Middle frontal gyrus (tissue), 1 donor: ENCODE data around the gene OR51B2.

Experiments used
- DNase-seq: peaks from one replicate; pipeline ENCODE4 v3.0.0-alpha.2; 2015; ENCODE audit warnings: low spot score; ENCODE audit errors: extremely low spot score

OR51B2 gene

GRCh38 chr11:5284637-5285036 lies 39.5 kb downstream of the OR51B2 start:
- no peak for DNase-seq

- no peak for DNase-seq
Observed at GRCh38 chr11:5283882-5284281, 40.2 kb downstream of the OR51B2 start.

- DNase-seq: no peak
Observed at GRCh38 chr11:5283086-5283485, 41.0 kb downstream of the OR51B2 start.

DNA sequence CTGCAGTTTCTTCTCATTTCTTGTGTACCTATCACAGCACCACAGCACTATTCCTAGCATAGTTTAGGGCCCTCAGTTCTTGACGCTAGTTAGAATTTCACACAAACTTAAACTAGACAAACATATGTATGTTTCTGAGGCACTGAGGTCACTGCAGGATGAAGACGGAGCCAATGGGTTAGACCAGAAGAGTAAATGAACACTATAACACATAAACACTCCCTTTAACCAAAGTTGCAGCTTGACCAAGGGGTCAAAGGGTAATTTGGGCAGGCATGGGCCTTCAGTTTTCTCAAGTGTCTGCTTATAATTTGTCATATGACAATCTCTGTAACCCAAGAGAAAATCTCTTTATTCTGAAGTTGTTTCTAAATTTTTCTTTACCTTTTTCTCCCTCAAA lies 41.5 kb downstream of the OR51B2 start:
- DNase-seq: no peak

DNA sequence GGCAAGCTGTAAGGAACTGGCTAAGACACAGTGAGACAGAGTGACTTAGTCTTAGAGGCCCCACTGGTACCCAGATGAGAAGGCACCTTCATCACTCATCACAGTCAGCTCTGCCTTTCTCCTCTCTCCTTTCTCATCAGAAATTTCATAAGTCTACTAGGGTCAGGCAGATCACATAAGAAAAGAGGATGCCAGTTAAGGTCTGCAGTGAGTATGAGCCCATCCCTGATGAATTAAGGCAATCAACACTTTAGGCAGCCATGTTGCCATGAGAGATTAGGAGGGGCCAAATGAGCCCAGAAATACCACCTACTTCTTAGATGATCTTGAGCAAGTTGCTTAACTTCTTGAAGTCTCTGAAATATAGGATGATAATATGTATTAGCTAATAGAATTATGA lies 42.5 kb downstream of the OR51B2 start:
- DNase-seq: no peak

DNA sequence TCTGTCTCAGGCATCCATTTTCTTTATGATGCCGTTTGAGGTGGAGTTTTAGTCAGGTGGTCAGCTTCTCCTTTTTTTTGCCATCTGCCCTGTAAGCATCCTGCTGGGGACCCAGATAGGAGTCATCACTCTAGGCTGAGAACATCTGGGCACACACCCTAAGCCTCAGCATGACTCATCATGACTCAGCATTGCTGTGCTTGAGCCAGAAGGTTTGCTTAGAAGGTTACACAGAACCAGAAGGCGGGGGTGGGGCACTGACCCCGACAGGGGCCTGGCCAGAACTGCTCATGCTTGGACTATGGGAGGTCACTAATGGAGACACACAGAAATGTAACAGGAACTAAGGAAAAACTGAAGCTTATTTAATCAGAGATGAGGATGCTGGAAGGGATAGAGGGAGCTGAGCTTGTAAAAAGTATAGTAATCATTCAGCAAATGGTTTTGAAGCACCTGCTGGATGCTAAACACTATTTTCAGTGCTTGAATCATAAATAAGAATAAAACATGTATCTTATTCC lies 43.5 kb downstream of the OR51B2 start:
- no peak for DNase-seq

- DNase-seq: no peak
Observed at GRCh38 chr11:5279471-5280090, 44.5 kb downstream of the OR51B2 start.

DNA sequence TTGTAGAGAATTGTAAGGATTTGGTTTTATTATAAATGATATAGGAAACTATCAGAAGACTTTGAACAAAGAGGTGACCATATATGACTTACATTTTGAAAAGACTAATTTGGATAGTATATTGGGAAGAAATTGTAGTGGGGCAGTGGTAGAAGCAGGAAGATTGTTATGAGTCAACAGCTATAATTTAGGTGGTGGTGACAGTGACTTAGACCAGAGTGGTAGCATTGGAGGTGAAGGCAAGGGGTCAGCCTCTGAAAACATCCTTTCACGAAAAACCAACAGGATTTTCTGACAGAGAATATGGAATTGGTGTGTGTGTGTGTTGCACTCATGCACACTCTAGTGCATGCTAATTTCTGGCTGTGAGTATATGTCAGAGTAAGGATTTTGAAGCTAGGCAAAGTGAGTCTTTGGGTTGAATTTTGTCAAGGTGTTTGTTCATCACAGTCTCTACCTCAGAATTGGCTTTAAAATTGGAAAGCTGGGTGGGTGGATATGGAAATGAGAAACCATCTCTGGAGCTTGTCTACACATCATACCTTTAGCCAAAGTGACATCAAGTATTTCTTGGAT lies 46.2 kb downstream of the OR51B2 start:
- no peak for DNase-seq

DNA sequence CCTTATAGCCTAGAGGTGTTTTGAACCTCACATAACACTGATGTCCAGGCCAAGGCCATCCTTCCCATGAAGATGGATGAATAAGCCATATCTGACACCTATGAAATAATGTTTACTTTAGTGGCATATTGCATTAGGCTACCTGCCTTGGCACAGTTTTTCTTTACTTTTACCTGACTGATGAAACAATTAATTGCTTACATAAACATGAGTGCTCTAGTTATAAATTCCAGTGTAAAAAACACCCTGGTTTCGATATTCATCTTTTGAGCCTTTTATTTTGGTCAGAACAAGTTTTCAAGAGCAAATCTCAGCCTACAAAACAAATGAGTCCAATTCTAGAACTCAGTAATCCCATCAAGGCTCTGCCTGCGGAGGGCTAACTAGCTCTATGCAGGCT lies 47.4 kb downstream of the OR51B2 start:
- no peak for DNase-seq

DNA sequence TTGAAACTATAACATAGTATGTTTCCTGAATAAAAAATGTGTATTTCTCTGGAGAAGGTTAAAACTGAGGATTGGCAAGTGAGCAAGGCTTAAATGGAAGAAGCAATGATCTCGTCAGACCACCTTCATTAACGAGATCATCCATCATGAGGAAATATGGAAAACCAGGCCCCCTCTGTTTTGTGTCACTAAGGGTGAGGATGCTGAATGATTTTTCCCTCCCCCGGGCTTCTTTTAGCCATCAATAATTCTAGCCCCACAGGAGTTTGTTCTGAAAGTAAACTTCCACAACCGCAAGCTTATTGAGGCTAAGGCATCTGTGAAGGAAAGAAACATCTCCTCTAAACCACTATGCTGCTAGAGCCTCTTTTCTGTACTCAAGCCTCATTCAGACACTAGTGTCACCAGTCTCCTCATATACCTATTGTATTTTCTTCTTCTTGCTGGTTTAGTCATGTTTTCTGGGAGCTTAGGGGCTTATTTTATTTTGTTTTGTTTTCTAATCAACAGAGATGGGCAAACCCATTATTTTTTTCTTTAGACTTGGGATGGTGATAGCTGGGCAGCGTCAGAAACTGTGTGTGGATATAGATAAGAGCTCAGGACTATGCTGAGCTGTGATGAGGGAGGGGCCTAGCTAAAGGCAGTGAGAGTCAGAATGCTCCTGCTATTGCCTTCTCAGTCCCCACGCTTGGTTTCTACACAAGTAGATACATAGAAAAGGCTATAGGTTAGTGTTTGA lies 48.6 kb downstream of the OR51B2 start:
- no peak for DNase-seq

- no peak for DNase-seq
Observed at GRCh38 chr11:5274395-5274794, 49.7 kb downstream of the OR51B2 start.
